Stimulated activated naive B cell treated with anti-CD40 and anti-IgM and Interleukin-4, amounts not matched to agents 10 μg/mL and 1 μg/mL and 100 μg/mL, for 72 hours (primary cell): ENCODE results near the gene SLC8A1.

Experiments used
- ATAC-seq, 2 donors: fragments of 150-1000 bp; cut with Tn5 transposase; replicated peaks; 2 replicates each; pipeline ENCODE4 v1.10.0; 2021; ENCODE audit warnings: moderate library complexity in 1 of 2
- DNase-seq: peaks from one replicate; pipeline ENCODE4 v3.0.0; 2021
- H3K27ac Mint-ChIP-seq: one replicate; pipeline ENCODE4 v1.8.0; 2022; ENCODE audit warnings: mild to moderate bottlenecking, mixed read lengths
- H3K27me3 Mint-ChIP-seq, 2 donors: one replicate each; pipeline ENCODE4 v1.8.0; 2022; ENCODE audit warnings: mixed read lengths in 2 of 2
- H3K36me3 Mint-ChIP-seq, 2 donors: one replicate each; pipeline ENCODE4 v1.8.0; 2022; ENCODE audit warnings: mixed read lengths in 2 of 2, mild to moderate bottlenecking in 1 of 2
- H3K4me1 Mint-ChIP-seq, 2 donors: one replicate each; pipeline ENCODE4 v1.8.0; 2022; ENCODE audit warnings: mixed read lengths in 2 of 2, mild to moderate bottlenecking in 1 of 2
- H3K4me3 Mint-ChIP-seq, 2 donors: one replicate each; pipeline ENCODE4 v1.8.0; 2022; ENCODE audit warnings: mild to moderate bottlenecking in 2 of 2, mixed read lengths in 2 of 2, moderate library complexity in 1 of 2
- H3K9me3 Mint-ChIP-seq, 2 donors: one replicate each; pipeline ENCODE4 v1.8.0; 2022; ENCODE audit warnings: mixed read lengths in 2 of 2, mild to moderate bottlenecking in 1 of 2

The SLC8A1 gene

GRCh38 chr2:40276076-40276475 lies 175.8 kb downstream of the SLC8A1 start:
- peaks cover 9 to 16% of the 10 kb centered on the region in 2 donors for H3K4me1 Mint-ChIP-seq
- no peak for DNase-seq
- ATAC-seq, result no peak
- no peaks in the 10 kb centered on the region for H3K36me3 Mint-ChIP-seq
- no peaks in the 10 kb centered on the region for H3K9me3 Mint-ChIP-seq
- no peak overlapping the region for H3K27ac Mint-ChIP-seq
- no peak overlapping the region for H3K4me3 Mint-ChIP-seq
- no peaks in the 10 kb centered on the region for H3K27me3 Mint-ChIP-seq

DNA sequence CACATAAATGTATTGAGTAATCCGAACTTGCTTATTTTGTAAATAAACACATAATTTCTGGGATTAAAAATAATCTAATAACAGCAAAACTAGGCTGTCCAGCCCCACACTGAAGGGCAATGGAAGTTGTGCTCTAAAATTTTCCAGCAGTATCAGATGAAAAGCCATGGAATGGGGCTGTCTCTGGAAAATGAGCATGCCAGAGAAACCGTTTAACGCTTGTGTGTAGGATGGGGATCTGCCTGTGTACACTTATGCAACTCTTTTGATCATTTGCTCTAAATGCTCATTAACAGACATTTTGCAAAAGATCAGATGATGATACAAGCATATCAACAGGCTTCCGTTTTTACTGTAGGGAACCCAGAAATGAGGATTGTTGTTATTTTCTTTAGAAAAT lies 177.6 kb downstream of the SLC8A1 start:
- H3K9me3 Mint-ChIP-seq, result no peaks in the 10 kb centered on the region
- H3K27ac Mint-ChIP-seq, result no peak overlapping the region
- no peaks in the 10 kb centered on the region for H3K27me3 Mint-ChIP-seq
- no peak for ATAC-seq
- no peak overlapping the region for H3K4me3 Mint-ChIP-seq
- DNase-seq, result no peak
- peaks cover 6 to 13% of the 10 kb centered on the region in 2 donors for H3K4me1 Mint-ChIP-seq
- no peaks in the 10 kb centered on the region for H3K36me3 Mint-ChIP-seq

DNA sequence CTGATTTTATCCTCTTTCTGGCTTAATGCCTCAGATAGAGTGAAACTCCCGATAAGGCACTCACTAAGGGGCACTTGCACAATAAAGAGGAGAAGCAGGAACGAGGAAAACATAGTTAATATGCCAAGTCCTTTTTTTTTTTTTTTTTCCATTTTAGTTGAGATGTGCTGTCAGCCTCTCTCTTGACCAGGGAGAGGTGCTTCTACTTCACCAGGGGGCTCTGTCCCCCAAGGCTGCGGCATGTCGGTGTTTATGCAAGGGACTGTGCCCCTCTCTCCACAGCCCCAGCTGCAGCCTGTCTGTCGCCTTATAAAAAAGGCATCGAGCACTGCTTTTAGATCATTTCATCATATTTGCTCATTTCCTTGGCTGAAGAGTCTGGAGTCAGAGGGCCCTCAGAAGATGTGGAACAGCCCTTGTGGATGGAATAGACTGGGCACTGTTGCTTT lies 178.1 kb downstream of the SLC8A1 start:
- Mint-ChIP-seq H3K27ac (no peak overlapping the region), H3K4me3 (no peak overlapping the region), H3K9me3 (no peaks in the 10 kb centered on the region), H3K4me1 (peaks cover 6 to 13% of the 10 kb centered on the region in 2 donors), H3K27me3 (no peaks in the 10 kb centered on the region), H3K36me3 (no peaks in the 10 kb centered on the region)
- ATAC-seq, result no peak
- no peak for DNase-seq

DNA sequence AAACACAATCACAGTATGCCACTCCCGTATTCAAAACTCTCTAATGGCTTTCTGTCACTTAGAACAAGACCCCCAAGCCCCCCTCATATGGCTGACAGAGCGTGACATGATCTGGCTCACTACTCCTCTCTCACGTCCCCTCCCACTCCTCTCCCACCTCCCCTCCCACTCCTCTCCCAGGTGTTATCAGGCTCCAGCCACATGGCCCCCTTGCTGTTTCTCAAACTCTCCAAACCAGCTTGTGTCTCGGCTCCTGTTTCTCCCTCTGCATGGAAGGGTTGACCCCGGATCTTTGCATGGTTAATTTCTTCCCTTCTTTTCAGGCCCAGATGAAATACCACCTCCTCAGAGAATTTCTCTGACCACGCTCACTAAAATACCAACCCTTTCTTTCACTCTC lies 180.8 kb downstream of the SLC8A1 start:
- ATAC-seq (no peak), DNase-seq (no peak)
- no peak overlapping the region for H3K27ac Mint-ChIP-seq
- H3K27me3 Mint-ChIP-seq, result no peaks in the 10 kb centered on the region
- H3K4me1 Mint-ChIP-seq, result peaks cover 6 to 13% of the 10 kb centered on the region in 2 donors
- no peak overlapping the region for H3K4me3 Mint-ChIP-seq
- no peaks in the 10 kb centered on the region for H3K36me3 Mint-ChIP-seq
- no peaks in the 10 kb centered on the region for H3K9me3 Mint-ChIP-seq

DNA sequence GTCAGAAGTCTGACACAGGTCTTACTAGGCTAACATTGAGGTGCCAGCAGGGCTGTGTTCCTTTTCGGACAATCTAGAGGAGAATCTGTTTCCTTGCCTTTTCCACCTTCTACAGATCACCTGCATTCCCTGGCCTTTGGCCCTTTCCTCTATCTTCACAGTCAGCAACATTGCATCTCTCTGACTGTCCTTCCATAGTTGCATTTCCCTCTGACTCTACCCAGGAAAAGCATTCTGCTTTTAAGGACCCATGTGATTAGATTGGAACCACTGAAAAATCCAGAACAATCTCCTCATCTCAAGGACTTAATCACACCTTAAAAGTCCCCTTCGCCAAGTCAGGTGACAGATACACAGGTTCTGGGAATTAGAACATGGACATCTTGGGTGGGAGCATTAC lies 181.5 kb downstream of the SLC8A1 start:
- Mint-ChIP-seq H3K36me3 (no peaks in the 10 kb centered on the region), H3K4me3 (no peak overlapping the region), H3K27me3 (no peaks in the 10 kb centered on the region), H3K9me3 (no peaks in the 10 kb centered on the region), H3K4me1 (peaks cover 6 to 13% of the 10 kb centered on the region in 2 donors), H3K27ac (no peak overlapping the region)
- no peak for DNase-seq
- ATAC-seq, result no peak

GRCh38 chr2:40268566-40268965 lies 183.3 kb downstream of the SLC8A1 start:
- DNase-seq (no peak), ATAC-seq (no peak)
- peaks cover 6 to 13% of the 10 kb centered on the region in 2 donors for H3K4me1 Mint-ChIP-seq
- no peaks in the 10 kb centered on the region for H3K9me3 Mint-ChIP-seq
- H3K36me3 Mint-ChIP-seq, result no peaks in the 10 kb centered on the region
- H3K27me3 Mint-ChIP-seq, result no peaks in the 10 kb centered on the region
- no peak overlapping the region for H3K27ac Mint-ChIP-seq
- no peak overlapping the region for H3K4me3 Mint-ChIP-seq

GRCh38 chr2:40266201-40266600 lies 185.7 kb downstream of the SLC8A1 start:
- H3K27ac Mint-ChIP-seq, result no peak overlapping the region
- no peaks in the 10 kb centered on the region for H3K27me3 Mint-ChIP-seq
- H3K36me3 Mint-ChIP-seq, result no peaks in the 10 kb centered on the region
- H3K4me3 Mint-ChIP-seq, result no peak overlapping the region
- peaks cover 3 to 5% of the 10 kb centered on the region in 2 donors for H3K4me1 Mint-ChIP-seq
- DNase-seq (no peak), ATAC-seq (no peak)
- H3K9me3 Mint-ChIP-seq, result no peaks in the 10 kb centered on the region

DNA sequence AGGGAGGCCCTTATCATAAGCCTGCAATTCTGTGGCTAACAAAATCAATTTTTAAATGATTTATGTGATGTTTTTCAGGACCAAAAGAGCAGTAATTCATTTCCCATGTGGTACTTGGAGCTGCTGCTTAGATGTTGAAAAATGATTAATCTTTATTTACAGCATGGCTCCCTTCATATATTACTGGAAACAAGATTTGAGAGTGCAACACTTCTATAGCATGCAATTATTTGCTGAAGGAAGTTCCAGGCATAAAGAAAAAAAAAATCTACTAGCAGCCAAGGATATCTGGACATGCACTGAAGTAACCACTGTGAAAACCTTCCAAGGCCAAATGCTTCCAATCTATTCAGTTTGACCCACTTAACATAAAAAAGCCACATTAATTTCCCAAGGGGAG lies 186.3 kb downstream of the SLC8A1 start:
- Mint-ChIP-seq H3K27ac (no peak overlapping the region), H3K36me3 (no peaks in the 10 kb centered on the region), H3K9me3 (no peaks in the 10 kb centered on the region), H3K4me1 (peaks cover 3 to 8% of the 10 kb centered on the region in 2 donors), H3K27me3 (no peaks in the 10 kb centered on the region), H3K4me3 (no peak overlapping the region)
- DNase-seq (no peak), ATAC-seq (no peak)

DNA sequence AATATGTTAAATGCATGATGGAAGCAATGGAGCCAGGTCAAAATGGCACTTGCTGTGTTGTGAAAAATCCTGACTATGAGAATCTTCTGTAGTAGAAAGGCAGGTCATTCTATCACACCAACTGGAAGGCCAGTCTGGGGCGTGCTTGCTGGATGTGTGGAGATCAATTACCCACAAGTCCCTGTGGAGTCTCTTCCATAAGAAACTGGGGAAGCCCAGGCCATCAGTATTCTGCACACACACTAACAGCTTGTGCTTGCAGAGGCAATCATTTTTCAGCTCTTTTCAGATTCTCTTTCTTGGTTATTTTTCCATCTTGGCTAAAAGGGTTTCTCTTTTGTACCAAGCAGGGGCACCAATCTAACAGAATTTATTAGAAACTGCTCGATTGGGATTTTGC lies 190.8 kb downstream of the SLC8A1 start:
- peaks cover 5 to 22% of the 10 kb centered on the region in 2 donors for H3K4me1 Mint-ChIP-seq
- no peak overlapping the region for H3K4me3 Mint-ChIP-seq
- H3K9me3 Mint-ChIP-seq, result no peaks in the 10 kb centered on the region
- DNase-seq (no peak), ATAC-seq (peak; percentile 15 to 16)
- no peak overlapping the region for H3K27ac Mint-ChIP-seq
- no peaks in the 10 kb centered on the region for H3K27me3 Mint-ChIP-seq
- no peaks in the 10 kb centered on the region for H3K36me3 Mint-ChIP-seq

- Mint-ChIP-seq H3K27me3 (no peaks in the 10 kb centered on the region), H3K27ac (no peak overlapping the region), H3K4me3 (peak overlapping the region in 1 of 2 donors; percentile 61), H3K4me1 (peaks cover 5 to 22% of the 10 kb centered on the region in 2 donors), H3K9me3 (no peaks in the 10 kb centered on the region), H3K36me3 (no peaks in the 10 kb centered on the region)
- peak; percentile 80 to 86 for ATAC-seq
- no peak for DNase-seq
These were observed 191.5 kb downstream of the SLC8A1 start for GRCh38 chr2:40260437-40260836.

DNA sequence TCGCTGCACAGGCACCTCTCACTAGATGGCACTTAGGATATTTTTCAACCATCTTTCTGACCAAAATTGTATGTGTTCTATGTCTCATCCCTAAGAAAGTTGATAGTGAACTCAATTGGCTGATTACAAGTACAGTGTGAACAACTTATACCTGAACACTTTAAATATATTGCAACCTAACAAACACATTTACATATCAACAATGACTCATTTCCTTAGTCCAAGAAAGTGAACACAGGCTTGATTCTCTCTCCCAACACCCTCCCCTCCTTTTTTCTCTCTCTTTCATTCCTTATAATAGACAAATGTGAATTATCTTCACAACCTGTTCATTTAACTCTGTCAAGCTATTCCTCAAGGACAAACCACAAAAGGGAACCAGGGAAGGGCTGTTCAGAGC lies 192.0 kb downstream of the SLC8A1 start:
- Mint-ChIP-seq H3K27ac (no peak overlapping the region), H3K27me3 (no peaks in the 10 kb centered on the region), H3K4me1 (peaks cover 5 to 22% of the 10 kb centered on the region in 2 donors), H3K36me3 (no peaks in the 10 kb centered on the region), H3K4me3 (peak overlapping the region in 1 of 2 donors; percentile 61), H3K9me3 (no peaks in the 10 kb centered on the region)
- ATAC-seq (peak; percentile 26 to 35), DNase-seq (no peak)

DNA sequence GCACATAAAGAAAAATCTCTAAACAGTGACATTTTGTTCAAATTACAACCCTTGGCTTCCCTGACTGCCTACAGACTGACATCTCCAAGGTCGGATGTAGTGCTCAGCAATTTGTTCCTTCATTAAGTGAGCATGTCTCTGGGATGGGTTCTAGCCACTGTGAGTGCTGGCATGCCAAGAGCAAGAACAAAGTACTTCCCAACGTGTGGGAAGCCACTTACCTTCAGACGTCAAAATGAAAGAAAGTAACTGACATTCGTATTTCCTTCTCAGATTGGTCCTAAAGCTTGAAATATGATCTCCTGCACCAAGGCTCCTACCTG lies 193.8 kb downstream of the SLC8A1 start:
- no peak for ATAC-seq
- Mint-ChIP-seq H3K4me3 (no peak overlapping the region), H3K4me1 (peaks cover 5 to 22% of the 10 kb centered on the region in 2 donors), H3K36me3 (no peaks in the 10 kb centered on the region), H3K27me3 (no peaks in the 10 kb centered on the region), H3K9me3 (no peaks in the 10 kb centered on the region), H3K27ac (no peak overlapping the region)
- DNase-seq, result no peak

- ATAC-seq (no peak), DNase-seq (no peak)
- Mint-ChIP-seq H3K27ac (peak overlapping the region; percentile 3), H3K4me3 (no peak overlapping the region), H3K4me1 (peaks cover 5 to 22% of the 10 kb centered on the region in 2 donors), H3K36me3 (no peaks in the 10 kb centered on the region), H3K9me3 (no peaks in the 10 kb centered on the region), H3K27me3 (no peaks in the 10 kb centered on the region)
These were observed 194.4 kb downstream of the SLC8A1 start for GRCh38 chr2:40257340-40258134.

DNA sequence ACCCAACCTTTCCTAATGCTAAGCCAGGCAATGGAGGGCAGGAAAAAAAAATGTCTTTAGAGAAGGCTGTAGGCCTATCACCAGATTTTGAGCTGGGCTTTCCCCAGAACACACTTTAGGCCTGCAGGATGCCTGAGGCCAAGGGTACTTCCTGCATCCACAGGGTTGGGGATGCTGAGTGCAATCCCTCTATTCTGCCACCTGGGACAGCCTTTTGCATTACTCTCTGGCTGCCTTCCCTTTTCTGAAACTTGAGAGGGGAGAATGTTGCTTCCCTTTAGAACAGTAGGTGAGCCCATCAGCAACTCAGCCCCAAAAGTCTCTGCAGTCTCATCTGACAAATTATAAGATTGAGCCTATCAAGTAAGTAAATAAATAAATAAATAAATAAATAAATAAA lies 195.2 kb downstream of the SLC8A1 start:
- no peak for DNase-seq
- Mint-ChIP-seq H3K9me3 (no peaks in the 10 kb centered on the region), H3K4me1 (peaks cover 5 to 22% of the 10 kb centered on the region in 2 donors), H3K36me3 (no peaks in the 10 kb centered on the region), H3K4me3 (no peak overlapping the region), H3K27me3 (no peaks in the 10 kb centered on the region), H3K27ac (no peak overlapping the region)
- no peak for ATAC-seq

DNA sequence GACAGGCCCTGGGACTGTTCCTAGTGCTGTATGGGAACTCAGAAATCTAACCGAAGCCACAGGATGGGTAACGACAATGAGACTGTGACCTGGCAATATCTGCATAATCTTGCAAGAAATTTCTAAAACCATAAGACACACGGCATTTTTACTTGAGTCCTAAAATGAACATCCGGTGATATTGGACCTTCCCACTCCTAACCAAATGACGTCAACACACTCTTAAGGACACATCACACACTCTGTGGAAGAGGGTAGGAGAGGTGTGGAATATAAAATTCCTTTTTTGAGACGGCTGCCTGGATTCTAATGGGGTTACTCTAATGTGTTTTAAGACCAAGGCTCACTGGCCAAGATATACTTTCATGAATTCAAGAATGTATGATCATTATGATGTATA lies 195.9 kb downstream of the SLC8A1 start:
- Mint-ChIP-seq H3K4me3 (no peak overlapping the region), H3K27ac (no peak overlapping the region), H3K9me3 (no peaks in the 10 kb centered on the region), H3K4me1 (peaks cover 2 to 18% of the 10 kb centered on the region in 2 donors), H3K27me3 (no peaks in the 10 kb centered on the region), H3K36me3 (no peaks in the 10 kb centered on the region)
- DNase-seq (no peak), ATAC-seq (no peak)
